Measurements from ENCODE around the gene FOXF2. TPM values are rescaled to one million over a fixed set of nuclear protein-coding genes. Genes with fewer than 3 reads are reported as not detected.
"Not testable (repeated sequence)": the region's sequence is repeated elsewhere in the genome, so short reads cannot be mapped to it uniquely, and the experiment has no call there.

Gene FOXF2
- total RNA-seq, 1 experiment from 2014 or later: not detected

DNA sequence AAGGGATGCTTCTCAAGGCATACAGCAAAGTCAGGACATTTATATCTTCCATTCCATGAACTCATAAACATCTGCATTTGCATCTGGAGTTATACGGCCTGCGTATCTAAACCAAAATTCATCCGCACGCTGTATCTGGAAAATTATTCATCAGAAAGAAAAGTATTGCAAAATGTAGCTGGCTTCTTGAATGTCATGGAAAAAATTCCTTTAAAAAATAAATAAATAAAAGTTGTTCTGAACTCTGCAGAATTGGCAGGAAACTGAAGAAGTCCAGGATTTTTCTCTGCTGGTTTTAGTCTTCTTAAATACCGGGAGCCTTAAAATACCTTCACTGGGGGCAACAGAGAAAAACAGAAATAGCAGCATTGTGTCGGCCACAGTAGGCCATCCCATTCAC lies 23.7 kb upstream of the FOXF2 start:
- no peak overlapping the region for H3K9ac ChIP-seq (ENCODE audit: low read length)
- no peak overlapping the region for H2AFZ ChIP-seq (ENCODE audit: low read length)
- H3K27me3 ChIP-seq (ENCODE audit: low read length): peaks cover 75% of the 10 kb centered on the region
- no peaks in the 10 kb centered on the region for H3K36me3 ChIP-seq (ENCODE audit: low read depth, low read length)
- H3K27ac ChIP-seq (ENCODE audit: low read length): no peak overlapping the region
- no peak overlapping the region for H3K4me2 ChIP-seq (ENCODE audit: low read length)
- intact Hi-C loops (cut with micrococcal nuclease): no loop called here
- ChIA-PET POLR2A (ENCODE audit: unreplicated experiment) (interaction anchor here (0.6 kb wide), 1 partner anchor 10 kb away, joined by 3 read pairs; no protein-coding TSS in a partner anchor), CTCF (no interaction called here)
- no peaks in the 10 kb centered on the region for H3F3A ChIP-seq (ENCODE audit: low read length, unreplicated experiment)
- no peaks in the 10 kb centered on the region for H3K4me1 ChIP-seq (ENCODE audit: insufficient read depth, low read length)
- TF ChIP-seq, protein P1, sequence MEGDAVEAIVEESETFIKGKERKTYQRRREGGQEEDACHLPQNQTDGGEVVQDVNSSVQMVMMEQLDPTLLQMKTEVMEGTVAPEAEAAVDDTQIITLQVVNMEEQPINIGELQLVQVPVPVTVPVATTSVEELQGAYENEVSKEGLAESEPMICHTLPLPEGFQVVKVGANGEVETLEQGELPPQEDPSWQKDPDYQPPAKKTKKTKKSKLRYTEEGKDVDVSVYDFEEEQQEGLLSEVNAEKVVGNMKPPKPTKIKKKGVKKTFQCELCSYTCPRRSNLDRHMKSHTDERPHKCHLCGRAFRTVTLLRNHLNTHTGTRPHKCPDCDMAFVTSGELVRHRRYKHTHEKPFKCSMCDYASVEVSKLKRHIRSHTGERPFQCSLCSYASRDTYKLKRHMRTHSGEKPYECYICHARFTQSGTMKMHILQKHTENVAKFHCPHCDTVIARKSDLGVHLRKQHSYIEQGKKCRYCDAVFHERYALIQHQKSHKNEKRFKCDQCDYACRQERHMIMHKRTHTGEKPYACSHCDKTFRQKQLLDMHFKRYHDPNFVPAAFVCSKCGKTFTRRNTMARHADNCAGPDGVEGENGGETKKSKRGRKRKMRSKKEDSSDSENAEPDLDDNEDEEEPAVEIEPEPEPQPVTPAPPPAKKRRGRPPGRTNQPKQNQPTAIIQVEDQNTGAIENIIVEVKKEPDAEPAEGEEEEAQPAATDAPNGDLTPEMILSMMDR (conservative IDR thresholded peaks at IDR 0.05; ENCODE audit: low read depth, low read length): no peak
- no peak for DNase-seq
- no TSS peak for BruUV-seq (replicated peaks)
- no peaks in the 10 kb centered on the region for H4K20me1 ChIP-seq (ENCODE audit: low read length)
- H3K9me3 ChIP-seq (ENCODE audit: low read length): no peaks in the 10 kb centered on the region
- no peak for ATAC-seq
- no peaks in the 10 kb centered on the region for H3K79me2 ChIP-seq (ENCODE audit: low read length)
- H3K9me2 ChIP-seq (replicated peaks; ENCODE audit: low read length): no peaks in the 10 kb centered on the region
- H3K4me3 ChIP-seq (ENCODE audit: low read length): no peak overlapping the region

GRCh38 chr6:1367771-1368170 lies 21.6 kb upstream of the FOXF2 start:
- Histone ChIP-seq H3K4me2 (ENCODE audit: low read length) (no peak overlapping the region), H3K9me2 (replicated peaks; ENCODE audit: low read length) (no peaks in the 10 kb centered on the region), H3K79me2 (ENCODE audit: low read length) (no peaks in the 10 kb centered on the region), H3K4me1 (ENCODE audit: insufficient read depth, low read length) (no peaks in the 10 kb centered on the region), H3K27ac (ENCODE audit: low read length) (no peak overlapping the region), H4K20me1 (ENCODE audit: low read length) (no peaks in the 10 kb centered on the region), H3K27me3 (ENCODE audit: low read length) (peaks cover 79% of the 10 kb centered on the region), H3K36me3 (ENCODE audit: low read depth, low read length) (no peaks in the 10 kb centered on the region), H3K4me3 (ENCODE audit: low read length) (no peak overlapping the region), H3K9me3 (ENCODE audit: low read length) (no peaks in the 10 kb centered on the region), H2AFZ (ENCODE audit: low read length) (no peak overlapping the region), H3K9ac (ENCODE audit: low read length) (no peak overlapping the region), H3F3A (ENCODE audit: low read length, unreplicated experiment) (no peaks in the 10 kb centered on the region)
- intact Hi-C loops (cut with micrococcal nuclease): no loop called here
- ChIA-PET CTCF (no interaction called here), POLR2A (ENCODE audit: unreplicated experiment) (no interaction called here)
- BruUV-seq (replicated peaks): no TSS peak
- TF ChIP-seq, protein P1 (conservative IDR thresholded peaks at IDR 0.05; ENCODE audit: low read depth, low read length): no peak
- TF ChIP-seq EZH2 (IDR thresholded peaks at IDR 0.05; ENCODE audit: low read length, unreplicated experiment) (no peak), EZH2phosphoT487 (IDR thresholded peaks at IDR 0.05; ENCODE audit: borderline replicate concordance, low read length) (no peak)
- ATAC-seq (no peak), DNase-seq (no peak)

- no peak overlapping the region for H2AFZ ChIP-seq (ENCODE audit: low read length)
- no TSS peak for BruUV-seq (replicated peaks)
- no peak overlapping the region for H3K9ac ChIP-seq (ENCODE audit: low read length)
- ATAC-seq: no peak
- intact Hi-C loops (cut with micrococcal nuclease): no loop called here
- H4K20me1 ChIP-seq (ENCODE audit: low read length): no peaks in the 10 kb centered on the region
- no peaks in the 10 kb centered on the region for H3K4me1 ChIP-seq (ENCODE audit: insufficient read depth, low read length)
- TF ChIP-seq EZH2phosphoT487 (IDR thresholded peaks at IDR 0.05; ENCODE audit: borderline replicate concordance, low read length) (no peak), EZH2 (IDR thresholded peaks at IDR 0.05; ENCODE audit: low read length, unreplicated experiment) (no peak)
- TF ChIP-seq, protein P1 (conservative IDR thresholded peaks at IDR 0.05; ENCODE audit: low read depth, low read length): no peak
- no peak overlapping the region for H3K27ac ChIP-seq (ENCODE audit: low read length)
- no peak overlapping the region for H3K4me2 ChIP-seq (ENCODE audit: low read length)
- H3K79me2 ChIP-seq (ENCODE audit: low read length): no peaks in the 10 kb centered on the region
- ChIA-PET POLR2A (ENCODE audit: unreplicated experiment) (no interaction called here), CTCF (no interaction called here)
- H3K36me3 ChIP-seq (ENCODE audit: low read depth, low read length): no peaks in the 10 kb centered on the region
- no peaks in the 10 kb centered on the region for H3F3A ChIP-seq (ENCODE audit: low read length, unreplicated experiment)
- DNase-seq: no peak
- no peak overlapping the region for H3K4me3 ChIP-seq (ENCODE audit: low read length)
- no peaks in the 10 kb centered on the region for H3K9me3 ChIP-seq (ENCODE audit: low read length)
- H3K9me2 ChIP-seq (replicated peaks; ENCODE audit: low read length): no peaks in the 10 kb centered on the region
- H3K27me3 ChIP-seq (ENCODE audit: low read length): peaks cover 82% of the 10 kb centered on the region
Observed at GRCh38 chr6:1368940-1369339, 20.4 kb upstream of the FOXF2 start.

DNA sequence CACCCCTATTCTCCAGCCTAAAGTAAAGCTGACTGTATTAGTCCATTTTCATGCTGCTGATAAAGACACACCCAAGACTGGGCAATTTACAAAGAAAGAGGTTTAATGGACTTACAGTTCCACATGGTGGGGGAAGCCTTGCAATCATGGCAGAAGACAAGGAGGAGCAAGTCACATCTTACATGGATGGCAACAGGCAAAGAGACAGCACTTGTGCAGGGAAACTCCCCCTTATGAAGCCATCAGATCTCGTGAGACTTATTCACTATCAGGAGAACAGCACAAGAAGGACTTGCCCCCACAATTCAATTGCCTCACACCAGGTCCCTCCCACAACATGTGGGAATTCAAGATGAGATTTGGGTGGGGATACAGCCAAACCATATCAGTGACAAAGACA lies 19.7 kb upstream of the FOXF2 start:
- H4K20me1 ChIP-seq (ENCODE audit: low read length); ATAC-seq; H3K4me3 ChIP-seq (ENCODE audit: low read length); H2AFZ ChIP-seq (ENCODE audit: low read length); H3K9ac ChIP-seq (ENCODE audit: low read length); H3K4me2 ChIP-seq (ENCODE audit: low read length); H3K4me1 ChIP-seq (ENCODE audit: insufficient read depth, low read length); DNase-seq; H3K27ac ChIP-seq (ENCODE audit: low read length); H3K9me3 ChIP-seq (ENCODE audit: low read length); H3F3A ChIP-seq (ENCODE audit: low read length, unreplicated experiment); CTCF ChIA-PET; H3K79me2 ChIP-seq (ENCODE audit: low read length); H3K36me3 ChIP-seq (ENCODE audit: low read depth, low read length); POLR2A ChIA-PET (ENCODE audit: unreplicated experiment); intact Hi-C loops (cut with micrococcal nuclease); H3K9me2 ChIP-seq (replicated peaks; ENCODE audit: low read length); BruUV-seq (replicated peaks): not testable (repeated sequence)
- H3K27me3 ChIP-seq (ENCODE audit: low read length): peaks cover 89% of the 10 kb centered on the region
